GM21786 (cell line): ENCODE data around the gene ETS1.

Source experiments
- ATAC-seq: cut with Tn5 transposase; IDR thresholded peaks from one replicate; pipeline ENCODE4 v1.9.1; 2021; ENCODE audit not compliant: unreplicated experiment

ETS1 gene

DNA sequence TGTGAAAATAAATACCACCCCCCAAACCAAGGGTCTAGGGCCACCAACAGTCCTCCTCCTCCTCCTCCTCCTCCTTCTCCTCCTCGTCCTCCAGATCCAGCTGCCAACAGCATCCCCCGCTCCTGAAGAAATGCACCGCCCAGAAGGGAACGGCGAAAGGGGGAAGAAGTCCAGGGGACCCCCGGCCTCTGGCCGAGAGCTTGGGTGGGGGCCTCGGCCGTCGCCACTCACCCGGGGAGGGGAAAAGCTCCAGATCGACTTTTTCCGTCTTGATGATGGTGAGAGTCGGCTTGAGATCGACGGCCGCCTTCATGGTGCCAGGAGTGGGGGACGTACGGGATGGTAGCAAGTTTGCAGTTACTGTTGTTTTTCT is 65.7 kb downstream of the ETS1 start:
- ATAC-seq, result no peak

DNA sequence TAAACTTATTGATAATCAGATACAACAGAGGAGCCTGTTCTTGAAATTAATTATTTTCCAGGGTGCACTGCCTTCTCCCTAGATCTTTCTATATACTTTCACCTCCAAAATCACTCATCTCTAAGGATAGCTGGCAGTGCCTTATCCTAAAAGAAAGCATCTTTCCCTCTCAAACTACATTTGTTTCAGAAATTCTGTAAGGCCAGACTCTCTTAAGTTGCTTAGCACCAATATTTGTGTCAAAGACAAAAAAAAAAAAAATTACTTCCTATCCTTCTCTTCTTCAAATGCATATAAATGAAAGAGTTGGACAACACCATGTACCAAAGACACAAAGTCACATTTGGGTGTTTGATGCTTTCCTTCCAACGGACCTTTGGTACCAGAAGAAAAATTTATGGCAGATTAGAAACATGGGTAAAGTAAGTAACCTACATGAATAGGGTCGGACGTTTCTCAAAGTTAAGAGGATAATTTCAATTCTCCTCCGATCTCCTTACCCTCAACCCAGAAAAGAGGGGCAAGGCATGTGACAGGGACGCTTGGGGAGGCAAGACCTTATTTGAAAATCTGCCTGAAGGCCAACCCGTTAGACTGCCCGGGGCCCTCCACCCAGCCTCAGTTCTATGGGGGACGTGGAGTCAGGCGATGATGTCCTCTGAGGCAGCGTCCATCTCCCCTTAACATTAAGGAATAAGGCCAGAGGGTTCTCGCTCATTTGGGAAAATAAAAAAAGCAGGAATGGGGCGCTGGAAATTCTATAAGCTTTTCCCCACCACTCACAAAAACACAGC is 66.3 kb downstream of the ETS1 start:
- no peak for ATAC-seq

DNA sequence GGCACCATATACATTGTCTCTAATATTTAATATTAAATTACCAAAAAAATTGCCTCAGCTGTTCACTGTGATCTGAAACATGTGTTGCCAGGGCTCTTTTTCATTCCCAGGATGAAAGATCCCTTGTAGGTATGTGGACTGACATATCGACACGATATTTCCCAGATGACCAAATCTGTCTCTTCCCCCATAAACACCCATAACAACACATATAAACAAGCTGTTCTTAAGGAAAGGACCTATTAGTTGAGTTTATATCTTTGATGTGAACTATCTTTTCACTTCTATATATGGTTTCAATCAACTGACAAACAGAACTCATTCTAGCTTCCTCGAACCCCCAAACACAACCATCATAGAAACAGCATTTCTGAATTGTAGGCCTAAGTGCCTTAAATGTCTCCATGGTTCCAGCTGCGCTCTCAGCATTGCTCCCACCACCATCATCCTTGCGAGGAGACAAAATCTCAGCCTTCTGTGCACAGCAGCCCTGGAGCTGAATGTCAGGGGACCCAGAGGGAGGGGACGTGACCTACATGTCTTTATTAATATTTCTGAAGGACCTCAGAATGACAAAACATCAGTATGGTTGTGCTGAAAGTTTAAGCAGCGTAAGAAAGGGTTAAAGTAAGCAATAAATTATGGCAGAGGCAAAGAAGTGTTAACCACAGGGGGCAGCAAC is 67.0 kb downstream of the ETS1 start:
- ATAC-seq, result no peak

DNA sequence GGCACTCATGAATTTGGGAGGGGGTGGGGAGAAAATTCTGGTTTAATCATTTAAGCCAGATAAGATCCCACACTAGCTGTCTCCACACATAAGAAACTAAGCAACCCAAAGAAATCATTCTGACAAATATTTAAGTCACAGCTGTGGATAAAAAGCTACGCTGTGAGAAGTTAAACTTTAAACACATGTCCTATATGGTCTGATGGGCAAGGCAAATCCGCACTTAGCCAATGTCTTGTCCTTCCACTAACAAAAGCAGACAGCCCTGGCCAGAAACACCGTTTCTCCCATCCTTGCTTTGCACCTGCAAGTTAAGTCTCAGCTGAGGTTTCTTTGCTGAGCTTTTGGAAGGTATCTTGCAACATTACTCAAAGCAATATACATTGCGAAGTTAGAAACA is 68.0 kb downstream of the ETS1 start:
- no peak for ATAC-seq

DNA sequence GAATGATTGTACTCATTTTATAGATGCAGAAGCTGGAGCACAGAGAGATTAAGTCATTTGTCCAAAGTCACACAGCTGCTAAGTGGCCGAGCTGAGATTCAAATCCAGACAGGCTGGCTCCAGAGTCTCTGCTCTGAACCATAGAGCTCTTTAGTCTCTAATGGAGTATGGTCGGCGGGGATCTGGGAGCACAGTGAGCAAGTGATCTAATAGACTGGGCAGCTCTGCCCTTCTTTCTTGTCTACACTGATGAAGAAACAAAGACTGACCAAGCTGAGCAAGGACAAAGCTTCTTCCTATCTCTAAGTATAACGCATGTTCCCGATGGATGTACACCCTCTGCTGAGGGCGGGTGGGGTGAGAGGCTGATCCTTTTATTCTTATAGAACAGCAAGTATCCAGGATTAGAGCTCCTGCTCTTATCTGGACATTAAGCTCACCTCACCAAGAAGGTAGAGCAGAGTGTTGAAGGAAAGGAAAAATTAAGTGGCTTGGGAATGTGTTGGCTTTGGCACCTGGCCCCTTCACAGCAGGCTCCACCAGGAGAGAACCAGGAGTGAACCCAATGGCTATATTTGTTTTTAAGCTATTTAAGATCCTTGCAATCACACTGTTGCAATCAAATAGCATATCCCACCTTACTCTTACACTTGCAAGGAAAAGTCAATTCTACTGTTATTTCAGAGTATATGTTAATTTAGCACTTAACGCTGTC is 68.7 kb downstream of the ETS1 start:
- no peak for ATAC-seq

DNA sequence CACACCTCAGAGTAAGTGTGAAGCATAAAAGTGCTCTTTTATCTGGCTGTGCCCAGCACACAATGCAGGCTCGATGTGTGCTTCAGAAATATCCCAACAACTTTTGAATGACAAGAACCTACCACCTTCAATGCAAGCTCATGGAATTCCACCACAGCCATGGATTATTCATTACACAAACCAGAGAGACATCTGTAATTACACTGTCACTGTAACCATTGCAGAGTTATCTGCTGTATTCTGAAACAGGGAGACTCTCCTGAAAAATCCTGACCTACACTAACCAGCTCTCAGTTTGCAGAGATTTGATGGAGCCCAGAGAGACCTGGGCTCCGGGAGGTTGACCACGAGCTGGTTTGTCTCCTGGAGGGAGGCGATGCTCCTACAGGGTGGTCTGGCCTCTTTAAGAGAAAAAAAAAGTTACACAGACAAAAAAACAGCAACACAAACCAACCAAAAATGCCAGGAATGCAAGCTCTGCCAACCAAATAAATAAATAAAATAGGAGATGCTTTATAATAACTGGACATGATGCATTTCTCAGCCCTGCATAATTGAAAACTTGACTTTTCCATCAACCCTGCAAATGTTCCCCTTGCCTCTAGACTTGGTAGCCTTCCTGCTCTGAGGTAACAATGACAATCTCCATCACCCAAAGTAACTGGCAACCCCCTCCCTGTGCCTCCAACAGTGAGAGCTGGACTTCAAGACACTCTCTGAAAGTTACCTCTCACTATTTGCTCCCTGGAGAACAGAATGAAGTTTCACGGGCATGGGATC is 69.7 kb downstream of the ETS1 start:
- ATAC-seq, result no peak

DNA sequence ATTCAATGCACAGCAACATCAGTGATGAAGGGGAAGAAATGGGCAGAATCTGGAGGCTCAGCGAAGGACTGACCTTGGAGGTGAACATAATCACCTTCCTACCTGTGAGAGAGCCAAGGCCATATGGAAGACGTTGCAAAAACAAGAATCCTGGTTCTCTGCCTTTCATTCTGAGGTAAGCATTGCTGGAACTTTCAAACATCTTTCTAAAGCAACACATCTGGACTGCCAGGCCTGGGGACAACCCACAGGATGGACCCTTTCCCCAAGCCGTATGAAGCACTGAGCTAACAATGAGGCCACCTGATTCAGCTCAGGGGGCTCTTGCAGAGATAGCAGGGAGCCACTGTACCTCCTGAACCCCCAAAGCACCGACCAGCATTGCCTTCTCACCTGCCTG is 70.5 kb downstream of the ETS1 start:
- no peak for ATAC-seq

DNA sequence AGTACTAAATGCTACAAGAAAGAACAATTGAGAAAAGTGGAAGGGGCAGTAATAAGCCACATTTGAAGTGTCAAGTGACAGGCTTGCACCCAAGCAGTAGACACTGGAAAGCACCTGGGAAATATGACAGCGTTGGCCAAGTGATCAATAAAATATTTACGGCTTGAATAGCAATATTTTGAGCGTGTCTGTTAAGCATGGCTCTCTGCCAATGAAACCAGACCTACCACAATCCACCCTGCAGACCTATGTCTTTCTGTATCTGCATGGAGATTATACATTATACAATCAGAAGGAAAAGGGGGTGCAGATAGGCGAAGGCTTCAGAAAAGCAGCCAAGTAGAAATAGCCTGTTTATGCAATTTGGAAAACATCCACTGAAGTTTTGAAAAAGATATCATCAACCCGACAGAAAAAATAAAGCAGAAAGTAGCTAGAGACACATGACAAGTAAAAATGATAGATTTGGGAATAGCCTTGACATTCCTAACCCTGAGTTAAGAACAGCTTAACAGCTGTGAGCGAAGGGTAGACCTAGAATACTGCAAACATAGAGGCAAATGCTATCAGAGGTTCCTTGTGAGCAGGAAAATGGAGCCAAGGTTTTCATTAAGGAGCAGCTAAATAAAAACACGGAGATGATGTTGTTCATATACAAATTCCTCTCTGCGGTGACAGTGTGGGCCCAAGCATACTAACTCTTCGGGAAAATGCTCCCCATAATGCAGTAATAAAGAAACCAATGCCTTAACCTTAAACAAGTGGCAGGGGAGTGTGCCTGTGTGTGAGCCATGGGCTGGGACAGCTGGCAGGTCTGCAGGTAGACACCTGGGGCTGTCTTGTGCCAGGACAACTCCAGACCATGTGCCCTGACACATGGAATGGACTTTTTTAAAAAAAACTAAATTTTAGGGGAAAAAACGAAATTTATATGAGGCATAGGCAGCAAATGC is 71.3 kb downstream of the ETS1 start:
- no peak for ATAC-seq

DNA sequence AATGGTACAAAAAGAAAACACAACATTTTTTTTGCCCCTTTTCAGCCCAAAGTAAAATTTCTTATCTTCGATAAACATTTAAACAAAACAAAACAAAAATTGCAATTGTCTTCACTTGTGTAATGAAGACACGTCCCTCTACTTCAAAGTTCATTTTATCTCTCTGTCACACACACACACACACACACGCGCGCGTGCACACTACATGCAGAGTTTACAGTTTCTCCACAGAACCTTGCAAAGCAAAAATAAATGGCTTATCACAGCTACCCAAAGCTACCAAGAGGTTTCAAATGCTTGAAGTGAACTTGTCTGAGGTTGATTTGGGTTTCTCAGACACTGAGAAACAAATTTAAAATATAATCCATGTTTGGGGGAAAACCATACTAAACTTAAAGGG is 72.3 kb downstream of the ETS1 start:
- ATAC-seq, result no peak

DNA sequence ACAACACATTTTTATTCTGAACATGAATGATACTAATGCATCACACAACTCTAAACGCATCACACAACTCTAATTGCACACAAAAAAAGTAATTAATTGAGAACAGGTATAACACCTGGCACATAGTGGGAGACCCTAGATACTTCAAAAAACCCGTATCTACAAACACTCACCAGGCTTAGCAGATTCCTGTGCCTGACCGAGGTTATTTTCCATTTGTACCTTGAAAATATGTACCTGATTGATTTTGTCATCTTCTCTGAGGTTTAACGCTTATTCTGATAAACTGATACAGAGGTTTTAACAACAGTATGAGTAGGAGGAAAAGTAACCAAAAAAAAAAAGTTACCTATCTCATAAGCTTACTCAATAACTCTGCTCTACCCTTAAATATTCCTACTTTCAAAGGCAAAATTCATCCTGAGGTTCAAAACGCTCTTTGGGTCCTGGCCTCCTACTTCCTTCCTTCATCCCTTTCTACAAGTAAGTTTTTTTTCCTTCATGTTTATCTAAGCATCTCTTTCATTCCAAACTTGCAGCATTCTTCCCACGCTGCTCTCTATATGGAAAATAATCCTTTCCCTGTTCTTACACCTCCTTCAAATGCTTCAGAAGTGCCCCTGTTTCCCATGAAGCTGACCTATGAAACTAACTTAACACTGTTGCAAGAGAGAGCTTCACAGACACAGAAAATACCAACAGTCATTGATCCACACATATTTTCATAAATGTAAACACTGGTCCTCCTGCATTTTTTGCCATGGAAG is 73.3 kb downstream of the ETS1 start:
- ATAC-seq, result no peak

DNA sequence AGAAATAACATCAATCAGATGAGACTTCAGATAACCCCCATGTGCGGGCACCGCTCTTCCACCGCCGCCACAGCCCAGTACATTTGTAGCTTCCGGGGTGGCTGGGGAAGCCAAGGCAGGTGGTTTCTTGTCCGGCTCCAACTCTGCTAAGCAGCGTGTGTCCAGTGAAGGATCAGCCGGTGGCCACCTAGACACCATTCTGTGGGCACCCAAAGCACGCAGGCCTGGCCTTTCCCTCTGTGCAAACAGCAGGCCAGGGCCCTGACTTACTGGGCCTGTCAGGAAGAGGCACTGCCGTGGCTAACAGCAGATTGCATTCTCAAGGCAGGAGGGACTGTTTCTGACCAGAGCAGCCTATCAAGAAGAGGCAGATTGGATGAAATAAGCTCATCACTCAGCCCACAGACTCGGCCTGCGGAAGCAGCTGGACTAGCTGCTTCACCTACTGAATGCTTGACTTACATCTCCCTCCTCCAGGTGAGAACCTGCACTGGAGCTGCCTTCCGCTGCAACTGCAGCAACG is 74.8 kb downstream of the ETS1 start:
- no peak for ATAC-seq

DNA sequence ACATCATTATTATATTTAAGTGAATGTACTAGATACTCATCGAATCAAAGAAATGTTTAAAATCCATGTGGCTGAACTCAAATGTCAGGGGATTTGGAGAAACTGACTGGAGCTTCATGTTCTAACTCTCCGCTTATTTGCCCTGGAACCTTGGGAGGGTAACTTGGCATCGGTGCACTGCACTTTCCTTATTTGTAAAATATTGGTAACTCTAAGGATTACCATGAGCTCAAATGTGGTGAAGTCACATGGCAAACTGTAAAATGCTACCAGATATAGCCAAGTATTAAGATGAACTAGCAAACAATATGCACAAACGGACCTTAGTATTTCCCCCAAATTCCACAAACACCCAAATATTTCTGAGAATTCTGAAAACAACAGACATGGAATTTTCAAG is 75.6 kb downstream of the ETS1 start:
- ATAC-seq, result no peak

DNA sequence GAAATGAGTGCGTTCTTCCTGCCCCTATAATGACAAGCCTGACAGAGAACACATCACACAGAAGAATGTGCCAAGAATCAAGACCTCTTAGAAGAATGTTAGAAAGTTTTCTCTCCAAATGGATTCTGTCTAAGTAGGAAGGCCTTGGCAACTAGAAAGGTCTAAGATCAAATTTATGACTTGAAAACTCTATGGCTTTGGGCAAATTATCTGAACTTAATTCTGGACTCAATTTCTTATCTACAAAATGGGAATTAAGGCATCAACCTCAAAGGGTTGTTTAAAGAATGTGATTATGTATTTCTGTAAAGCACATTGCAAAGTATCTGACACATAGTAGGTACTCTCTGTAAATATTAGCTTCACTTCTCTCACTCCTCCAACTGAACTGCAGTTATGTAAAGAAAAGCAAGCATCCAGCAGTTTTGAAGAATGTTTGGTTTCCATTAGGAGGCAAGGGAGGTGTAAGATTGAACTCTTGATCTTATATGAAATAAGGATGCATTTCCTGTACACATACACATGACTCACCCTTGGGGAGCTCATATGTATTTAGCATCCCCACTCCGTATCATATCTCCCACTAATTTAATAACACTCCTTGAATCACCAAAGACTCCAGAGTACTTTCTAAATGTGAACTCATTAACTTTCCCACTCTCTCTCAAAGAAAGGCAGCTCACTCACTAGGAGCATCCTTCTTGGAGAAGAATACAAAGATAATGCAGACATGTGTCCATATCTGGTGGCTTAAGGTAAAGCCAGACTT is 77.6 kb downstream of the ETS1 start:
- no peak for ATAC-seq

DNA sequence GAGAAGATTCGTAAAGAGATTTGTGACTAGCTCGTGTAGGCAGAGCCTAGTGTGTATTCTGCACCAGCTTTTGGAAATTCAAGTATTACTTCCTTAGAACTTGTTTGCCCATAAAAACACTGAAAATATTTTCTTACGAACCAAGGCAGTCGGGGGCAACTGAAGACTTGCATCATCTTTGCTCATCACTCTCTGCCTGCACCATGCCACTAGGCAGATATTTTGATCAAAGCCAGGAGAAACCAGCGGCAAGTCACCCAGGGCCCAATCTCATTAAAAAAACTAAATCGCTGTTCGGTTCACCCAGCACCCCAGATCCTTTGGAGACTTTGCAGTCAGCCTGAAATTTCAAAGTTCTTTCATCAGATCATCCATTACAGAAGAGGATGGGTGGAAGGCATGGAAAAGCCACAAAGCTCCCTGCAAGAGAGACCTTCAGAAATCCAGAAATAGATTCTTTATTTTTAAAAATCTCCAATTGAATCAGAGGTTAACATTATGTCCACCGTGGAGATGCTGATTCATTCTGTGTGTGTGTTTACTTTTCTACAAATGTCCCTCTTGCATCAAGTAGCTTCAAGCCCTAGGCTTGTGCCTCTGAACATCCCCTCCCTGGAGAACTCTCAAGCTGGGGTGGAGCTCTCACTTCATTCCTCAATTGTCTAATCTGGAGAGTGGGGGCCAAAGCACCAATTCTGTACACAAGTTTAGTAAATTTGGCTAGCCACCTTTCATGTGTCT is 78.4 kb downstream of the ETS1 start:
- no peak for ATAC-seq

DNA sequence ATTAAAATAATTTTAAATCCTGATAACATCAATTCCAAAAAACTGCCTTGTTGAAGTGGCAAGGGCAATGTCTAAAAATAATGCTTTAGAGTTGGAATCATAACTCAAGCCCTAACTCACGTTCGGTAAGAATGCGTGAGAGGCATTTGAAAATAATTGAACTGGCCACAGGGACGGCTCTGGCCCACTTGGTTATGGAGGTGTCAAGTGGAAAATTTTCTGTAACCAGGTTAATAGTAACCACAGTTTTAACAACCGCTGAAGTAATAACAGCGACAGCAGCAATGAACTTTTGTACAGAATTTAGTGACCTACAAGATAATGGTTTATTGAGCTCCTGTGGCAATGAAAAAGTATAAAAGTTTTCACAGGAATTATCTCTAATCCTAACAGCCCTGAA is 79.4 kb downstream of the ETS1 start:
- no peak for ATAC-seq

DNA sequence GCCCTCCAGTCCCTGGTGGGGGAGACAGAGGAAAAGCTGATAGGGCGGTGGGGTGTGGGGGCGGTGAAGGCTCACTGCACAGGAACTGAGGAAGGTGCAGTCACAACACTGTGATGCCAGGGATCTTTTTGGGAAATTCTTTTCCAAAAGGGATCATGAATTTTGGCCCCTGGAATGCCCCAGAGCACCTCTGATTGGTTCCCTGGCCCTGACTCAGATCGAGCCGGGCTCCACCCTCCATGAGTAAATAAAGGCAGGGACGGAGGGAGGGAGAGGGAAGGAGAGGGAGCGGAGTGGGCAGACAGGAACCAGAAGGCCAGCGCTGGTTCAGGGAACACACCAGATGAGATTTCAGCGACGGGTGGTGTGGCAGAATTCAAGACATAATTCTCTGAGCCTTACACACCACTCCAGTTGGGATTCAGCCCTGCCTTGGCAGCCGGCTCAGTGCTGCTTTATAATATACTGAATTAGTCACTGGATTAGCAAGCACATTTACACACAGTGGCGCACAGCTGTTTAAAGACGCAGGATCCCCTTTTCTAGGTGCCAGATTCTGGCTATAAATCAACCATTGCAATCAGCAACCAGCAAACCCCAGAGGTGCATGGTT is 80.3 kb downstream of the ETS1 start:
- no peak for ATAC-seq

DNA sequence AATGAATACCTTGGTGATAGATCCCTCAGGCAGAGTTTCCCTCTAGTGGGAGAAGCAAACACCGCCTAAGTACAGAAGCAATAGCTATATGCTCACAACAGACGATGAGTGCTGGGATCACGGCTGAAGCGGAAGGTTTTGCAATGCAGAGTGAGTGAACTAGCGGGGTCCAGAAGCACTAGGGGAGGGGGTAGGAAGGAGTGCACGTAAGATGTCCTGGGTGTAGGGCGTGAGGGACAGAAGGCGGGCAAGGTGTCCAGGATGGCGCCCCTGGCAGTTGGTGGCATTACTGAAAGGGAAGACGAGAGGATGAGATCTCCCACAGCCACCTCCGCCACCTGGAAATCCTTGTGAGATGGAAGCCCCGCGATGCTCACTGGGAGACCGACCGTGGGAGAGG is 81.0 kb downstream of the ETS1 start:
- ATAC-seq, result no peak
